ENCODE data around the gene TTPAL.

DNA sequence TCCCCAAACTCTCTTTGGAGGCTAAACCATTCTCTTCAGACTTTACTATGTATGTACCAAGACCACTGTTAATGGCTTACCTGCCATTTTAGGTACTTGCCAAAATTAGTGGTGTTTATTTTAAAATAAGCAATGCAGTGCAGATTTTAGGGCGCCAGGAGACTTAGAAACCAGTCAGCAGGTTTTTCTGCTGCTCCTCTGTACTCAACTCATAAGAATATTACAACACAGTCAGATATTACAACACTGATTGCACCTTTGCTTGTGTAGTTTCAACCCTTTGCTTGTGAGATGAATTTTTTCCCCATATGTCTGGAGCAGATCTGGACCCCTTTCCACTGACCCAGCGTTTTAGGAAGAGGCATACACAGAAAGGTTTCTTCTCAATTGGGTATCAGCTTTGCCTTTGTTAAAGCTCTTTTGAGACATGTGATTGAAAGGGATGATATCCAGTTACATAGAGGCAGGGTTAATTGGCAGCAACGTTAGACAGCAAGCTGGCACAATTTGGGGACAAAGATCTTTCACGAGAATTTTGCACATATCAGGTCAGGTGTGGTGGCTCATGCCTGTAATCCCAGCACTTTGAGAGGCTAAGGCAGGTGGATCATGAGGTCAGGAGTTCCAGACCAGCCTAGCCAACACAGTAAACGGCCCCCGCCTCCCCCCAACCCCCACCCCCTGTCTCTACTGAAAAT is 6.2 kb downstream of the TTPAL start:
- no peak for TF ChIP-seq POLR2A (IDR thresholded peaks at IDR 0.05)
- TF ChIP-seq, protein P1, sequence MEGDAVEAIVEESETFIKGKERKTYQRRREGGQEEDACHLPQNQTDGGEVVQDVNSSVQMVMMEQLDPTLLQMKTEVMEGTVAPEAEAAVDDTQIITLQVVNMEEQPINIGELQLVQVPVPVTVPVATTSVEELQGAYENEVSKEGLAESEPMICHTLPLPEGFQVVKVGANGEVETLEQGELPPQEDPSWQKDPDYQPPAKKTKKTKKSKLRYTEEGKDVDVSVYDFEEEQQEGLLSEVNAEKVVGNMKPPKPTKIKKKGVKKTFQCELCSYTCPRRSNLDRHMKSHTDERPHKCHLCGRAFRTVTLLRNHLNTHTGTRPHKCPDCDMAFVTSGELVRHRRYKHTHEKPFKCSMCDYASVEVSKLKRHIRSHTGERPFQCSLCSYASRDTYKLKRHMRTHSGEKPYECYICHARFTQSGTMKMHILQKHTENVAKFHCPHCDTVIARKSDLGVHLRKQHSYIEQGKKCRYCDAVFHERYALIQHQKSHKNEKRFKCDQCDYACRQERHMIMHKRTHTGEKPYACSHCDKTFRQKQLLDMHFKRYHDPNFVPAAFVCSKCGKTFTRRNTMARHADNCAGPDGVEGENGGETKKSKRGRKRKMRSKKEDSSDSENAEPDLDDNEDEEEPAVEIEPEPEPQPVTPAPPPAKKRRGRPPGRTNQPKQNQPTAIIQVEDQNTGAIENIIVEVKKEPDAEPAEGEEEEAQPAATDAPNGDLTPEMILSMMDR (IDR thresholded peaks at IDR 0.05) = no peak

Data from right lobe of liver (tissue), 4 donors.